NCI-H2227 treated with DMSO at 0.1 percent for 48 hours (cell line): ENCODE results near the gene GLIPR1.
A peak's percentile ranks its signal among the peaks of the same experiment; 100 is the strongest.
"Not testable (repeated sequence)": the region's sequence is repeated elsewhere in the genome, so short reads cannot be mapped to it uniquely, and the experiment has no call there.

Source experiments
- DNase-seq: peaks from one replicate; lab custom pipeline; 2025; lab: John Stamatoyannopoulos, UW

The GLIPR1 gene

DNA sequence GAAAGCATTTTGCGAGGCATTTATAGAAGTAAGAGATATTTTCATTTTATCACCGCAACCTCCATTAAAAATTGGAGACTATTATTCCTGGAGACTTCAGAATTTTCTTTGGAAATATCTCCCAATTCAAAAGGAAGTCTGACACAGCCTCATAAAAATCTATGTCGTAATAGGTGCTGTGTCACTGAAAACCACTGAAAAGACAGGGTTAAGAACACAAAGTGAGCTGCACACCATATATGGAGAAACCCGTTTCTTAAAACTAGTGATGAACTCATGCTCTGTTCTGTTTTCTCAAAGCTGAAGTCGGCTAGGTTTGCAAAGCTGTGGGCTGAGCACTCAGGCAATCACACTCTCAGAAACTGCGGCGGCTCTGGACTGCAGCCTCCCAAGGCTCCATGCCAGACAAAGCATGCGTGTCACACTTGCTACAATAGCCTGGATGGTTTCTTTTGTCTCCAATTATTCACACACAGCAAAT is at the start of gene GLIPR1:
Gene GLIPR1 (plus strand): TSS at position 287 of the 481 bp plus-strand sequence. CDS start 126 bp downstream, at position 413.
- peak; percentile 21 for DNase-seq

DNA sequence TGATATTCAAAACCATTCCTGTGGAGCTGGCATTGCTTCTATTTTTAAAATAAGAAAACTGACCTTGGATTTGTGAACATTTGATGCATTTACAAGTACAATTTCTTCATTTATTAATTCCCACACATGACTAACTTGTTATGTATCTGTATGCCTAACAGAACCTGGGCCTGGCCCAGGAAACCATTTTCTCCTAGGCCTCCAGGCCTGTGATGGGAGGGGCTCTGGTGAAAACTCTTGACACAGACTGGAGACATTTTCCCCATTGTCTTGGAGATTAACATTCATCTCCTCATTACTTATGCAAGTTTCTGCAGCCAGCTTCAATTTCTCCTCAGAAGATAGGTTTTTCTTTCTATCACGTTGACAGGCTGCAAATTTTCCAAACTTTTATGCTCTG is 47.6 kb upstream of the GLIPR1 start:
- DNase-seq: no peak

DNA sequence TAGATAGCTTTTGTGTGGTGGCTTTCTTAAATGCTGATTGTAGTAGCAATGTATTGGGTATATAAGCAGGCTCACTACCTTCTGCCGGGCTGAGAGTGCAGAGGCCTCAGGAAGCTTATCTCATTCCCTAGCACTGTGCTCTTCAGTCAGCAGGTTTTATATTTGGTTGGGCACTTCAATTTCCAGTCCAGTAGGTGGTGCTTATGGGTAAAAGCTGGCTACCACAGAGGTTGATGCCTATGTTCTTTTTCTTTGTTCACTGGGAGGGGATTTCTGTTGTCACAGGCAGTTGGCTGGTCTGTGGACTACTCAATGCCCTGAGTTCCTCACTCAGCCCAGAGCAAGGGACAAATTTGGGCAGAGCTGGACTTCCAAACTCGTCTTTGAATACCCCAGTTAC is 43.0 kb upstream of the GLIPR1 start:
- DNase-seq: no peak

DNA sequence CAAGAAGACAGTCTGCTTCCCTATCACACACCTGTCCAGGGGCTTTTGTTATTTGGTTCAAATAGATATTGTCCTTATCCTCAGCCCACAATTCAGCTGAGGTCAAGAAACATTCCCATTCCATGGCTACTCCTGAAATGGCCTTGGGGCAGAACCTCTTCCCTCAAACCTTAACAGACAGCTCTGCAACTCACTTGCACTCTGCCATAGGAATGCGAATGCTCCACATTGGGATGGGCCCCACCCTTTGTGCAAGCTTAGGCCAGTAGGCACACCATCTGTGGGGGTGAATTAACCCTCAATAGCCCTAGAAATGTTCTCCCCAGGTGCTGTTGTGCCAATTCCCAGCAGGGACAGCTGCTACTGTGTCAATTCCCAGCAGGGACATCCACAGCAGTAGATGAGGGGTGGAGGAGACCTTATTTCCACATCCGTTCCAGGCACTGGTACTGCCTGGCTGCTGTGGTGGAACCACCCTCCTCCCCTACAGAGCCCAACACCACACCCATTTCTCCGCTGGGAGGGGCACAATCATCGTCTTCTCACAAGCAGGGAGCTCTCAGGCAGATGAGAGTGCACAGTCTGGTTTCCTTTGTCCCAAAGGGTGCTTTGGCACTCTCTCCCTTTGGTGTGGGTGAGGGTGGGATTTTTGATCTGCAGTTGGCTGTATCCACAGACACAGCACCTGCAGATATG is 42.3 kb upstream of the GLIPR1 start:
- DNase-seq: no peak

DNA sequence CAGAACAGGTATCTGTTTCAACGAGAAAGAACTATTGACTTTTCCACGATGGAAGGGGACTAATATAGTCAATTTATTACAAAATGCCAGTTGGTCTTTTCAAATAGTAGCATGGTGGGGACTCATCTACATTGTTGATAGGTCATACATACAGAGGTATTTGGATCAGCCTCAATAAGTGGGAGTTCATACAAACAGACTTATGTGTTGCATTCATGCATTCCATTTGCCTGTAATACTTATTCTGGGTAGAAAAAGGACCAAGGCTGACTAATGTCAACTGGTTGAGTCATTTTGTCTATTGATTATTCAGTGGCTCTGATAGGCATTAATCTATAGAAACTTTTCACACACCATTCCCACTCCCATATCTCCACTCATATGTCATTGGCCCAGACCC is 41.5 kb upstream of the GLIPR1 start:
- DNase-seq: no peak

DNA sequence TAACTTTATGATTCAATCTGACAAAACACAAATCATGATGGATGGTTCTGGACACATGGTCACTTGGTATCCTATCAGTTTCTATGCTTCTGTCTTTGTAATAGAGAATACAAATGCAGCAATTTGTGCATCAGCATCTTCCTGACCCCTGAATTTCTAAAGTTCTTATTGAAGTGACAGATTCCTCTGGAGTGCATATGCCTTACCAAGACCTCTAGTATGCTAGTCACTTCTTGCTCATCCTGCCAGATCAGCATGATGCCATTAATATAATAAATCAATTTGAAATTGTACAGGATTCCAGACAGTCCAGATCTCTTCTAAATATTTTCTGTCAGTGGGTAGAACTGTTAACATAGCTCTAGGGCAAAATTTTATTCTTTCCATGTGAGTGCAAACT is 40.6 kb upstream of the GLIPR1 start:
- no peak for DNase-seq

DNA sequence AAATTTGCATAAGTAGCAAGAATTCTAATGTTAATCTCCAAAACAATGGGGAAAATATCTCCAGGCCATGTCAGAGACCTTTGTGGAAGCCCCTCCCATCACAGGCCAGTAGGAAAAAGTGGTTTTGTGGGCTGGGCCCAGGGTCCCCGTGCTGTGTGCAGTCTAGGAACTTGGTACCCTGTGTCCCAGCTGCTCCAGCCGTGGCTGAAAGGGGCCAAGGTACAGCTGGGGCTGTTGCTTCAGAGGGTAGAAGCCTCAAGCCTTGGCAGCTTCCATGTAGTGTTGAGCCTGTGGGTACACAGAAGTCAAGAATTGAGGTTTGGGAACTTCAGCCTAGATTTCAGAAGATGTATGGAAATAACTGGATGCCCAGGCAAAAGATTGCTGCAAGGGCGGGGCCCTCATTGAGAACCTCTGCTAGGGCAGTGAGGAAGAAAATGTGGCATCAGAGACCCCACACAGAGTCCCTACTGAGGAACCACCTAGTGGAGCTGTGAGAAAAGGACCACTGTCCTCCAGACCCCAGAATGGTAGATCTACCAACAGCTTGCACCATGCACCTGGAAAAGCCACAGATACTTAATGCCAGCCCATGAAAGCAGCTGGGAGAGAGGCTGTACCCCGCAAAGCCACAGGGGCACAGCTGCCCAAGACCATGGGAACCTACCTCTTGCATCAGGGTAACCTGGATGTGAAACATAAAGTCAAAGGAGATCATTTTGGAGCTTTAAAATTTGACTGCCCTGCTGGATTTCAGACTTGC is 38.7 kb upstream of the GLIPR1 start:
- not testable (repeated sequence) for DNase-seq

DNA sequence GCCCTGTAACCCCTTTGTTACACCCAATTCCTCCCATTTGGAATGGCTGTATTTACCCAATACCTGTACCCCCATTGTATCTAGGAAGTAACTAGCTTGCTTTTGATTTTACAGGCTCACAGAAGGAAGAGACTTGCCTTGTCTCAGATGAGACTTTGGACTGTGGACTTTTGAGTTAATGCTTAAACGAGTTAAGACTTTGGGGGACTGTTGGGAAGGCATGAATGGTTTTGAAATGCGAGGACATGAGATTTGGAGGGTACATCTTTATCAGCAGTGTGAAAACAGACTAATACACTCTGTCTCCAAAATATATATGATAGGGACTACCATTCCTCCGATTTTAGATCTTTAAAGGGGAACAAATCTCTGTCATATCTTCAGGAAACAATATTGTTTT is 38.1 kb upstream of the GLIPR1 start:
- DNase-seq: not testable (repeated sequence)

DNA sequence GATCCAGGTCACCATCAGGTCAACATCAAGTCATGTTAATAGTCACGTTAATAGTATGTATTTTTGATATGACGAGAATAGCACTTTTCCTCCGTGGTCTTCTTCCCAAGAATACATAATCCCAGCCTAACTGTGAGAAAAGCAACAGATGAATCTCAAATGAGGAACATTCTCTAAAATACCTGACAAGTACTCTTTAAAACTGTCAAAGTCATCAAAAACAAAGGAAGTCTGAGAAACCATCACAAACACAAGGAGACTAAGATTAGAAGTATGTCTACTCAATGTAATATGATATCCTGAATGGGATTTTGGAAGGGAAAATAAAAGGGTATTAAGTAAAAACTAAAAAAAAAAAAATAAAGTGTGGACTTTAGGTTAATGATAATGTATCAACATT is 36.8 kb upstream of the GLIPR1 start:
- no peak for DNase-seq

DNA sequence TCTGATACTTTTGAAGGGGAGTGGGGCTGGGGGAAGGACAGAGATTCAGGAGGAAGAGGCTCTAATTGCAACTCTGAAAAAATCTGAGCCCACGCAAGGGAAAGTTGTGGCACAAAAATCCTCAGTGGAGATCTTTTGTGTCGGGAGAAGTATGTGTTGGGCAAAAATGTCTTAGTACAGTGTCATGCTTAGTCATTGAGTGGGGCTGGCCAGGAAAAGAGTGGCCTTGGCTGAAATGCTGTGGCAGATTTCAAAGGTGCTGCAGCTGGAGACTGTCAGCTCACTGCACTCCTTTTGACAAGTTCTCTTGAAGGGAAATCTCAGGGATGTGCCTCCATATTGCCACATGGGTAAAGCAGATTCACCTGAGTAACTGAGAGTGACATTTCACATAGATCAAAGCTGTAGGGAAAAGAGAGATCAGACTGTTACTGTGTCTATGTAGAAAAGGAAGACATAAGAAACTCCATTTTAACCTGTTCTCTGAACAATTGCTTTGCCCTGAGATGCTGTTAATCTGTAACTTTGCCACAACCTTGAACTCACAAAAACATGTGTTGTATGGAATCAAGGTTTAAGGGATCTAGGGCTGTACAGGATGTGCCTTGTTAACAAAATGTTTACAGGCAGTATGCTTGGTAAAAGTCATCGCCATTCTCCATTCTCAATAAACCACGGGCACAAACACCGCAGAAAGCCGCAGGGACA is 36.0 kb upstream of the GLIPR1 start:
- DNase-seq: no peak

DNA sequence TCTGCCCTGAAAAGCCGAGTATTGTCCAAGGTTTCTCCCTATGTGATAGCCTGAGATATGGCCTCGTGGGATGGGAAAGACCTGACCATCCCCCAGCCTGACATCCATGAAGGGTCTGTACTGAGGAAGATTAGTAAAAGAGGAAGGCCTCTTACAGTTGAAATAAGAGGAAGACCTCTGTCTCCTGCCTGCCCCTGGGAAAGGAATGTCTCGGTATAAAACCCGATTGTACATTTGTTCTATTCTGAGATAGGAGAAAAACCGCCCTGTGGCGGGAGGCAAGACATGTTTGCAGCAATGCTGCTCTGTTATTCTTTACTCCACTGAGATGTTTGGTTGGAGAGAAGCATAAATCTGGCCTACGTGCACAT is 35.4 kb upstream of the GLIPR1 start:
- DNase-seq: not testable (repeated sequence)

DNA sequence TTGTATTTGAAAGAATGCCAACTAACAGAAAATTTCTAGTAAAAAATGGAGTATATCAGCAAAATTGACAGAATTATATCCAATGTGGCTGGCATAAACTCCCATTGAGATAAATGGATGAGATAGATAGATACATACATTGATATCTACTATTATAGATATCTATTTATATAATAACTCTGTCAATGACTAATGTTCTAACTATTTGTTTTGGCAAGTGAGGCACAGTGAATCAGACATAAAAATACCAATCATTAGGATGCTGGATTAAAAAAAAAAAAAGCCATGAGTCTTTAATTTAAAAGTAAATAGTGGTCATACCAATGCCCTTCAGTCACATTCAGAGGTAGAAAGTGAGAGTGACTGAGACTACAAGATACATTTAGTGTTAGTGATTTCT is 33.7 kb upstream of the GLIPR1 start:
- DNase-seq: no peak

DNA sequence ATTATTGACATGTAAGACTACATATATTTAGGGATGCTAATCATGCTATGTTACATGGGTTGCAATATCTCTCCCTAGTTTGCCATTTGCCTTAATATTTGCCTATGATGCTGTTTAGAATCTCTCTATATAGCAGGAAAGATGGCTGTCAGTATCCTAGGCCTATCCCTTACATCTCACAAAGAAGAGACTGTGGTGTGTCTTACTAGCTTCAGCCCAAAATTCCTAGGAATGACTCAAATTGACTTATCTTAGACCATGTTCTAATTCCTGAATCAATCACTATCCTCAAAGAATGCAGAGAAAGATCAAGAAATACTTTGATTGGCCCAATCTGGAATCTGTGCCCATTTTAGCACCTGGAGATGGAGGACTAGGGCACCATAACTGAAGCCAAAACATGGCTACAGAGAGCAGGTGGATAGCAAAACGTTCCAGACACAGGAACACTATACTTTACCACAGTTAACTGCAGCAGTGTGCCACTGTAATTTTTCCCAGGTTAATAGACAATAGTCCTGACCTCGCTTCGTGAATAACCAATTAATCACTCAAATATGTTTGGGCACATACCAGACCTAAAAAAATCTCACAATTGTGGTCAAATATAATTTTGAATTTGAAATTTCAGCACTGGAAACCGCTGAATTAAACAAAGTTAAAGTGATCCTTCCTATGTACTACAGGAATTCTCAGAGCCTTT is 32.7 kb upstream of the GLIPR1 start:
- DNase-seq: no peak

DNA sequence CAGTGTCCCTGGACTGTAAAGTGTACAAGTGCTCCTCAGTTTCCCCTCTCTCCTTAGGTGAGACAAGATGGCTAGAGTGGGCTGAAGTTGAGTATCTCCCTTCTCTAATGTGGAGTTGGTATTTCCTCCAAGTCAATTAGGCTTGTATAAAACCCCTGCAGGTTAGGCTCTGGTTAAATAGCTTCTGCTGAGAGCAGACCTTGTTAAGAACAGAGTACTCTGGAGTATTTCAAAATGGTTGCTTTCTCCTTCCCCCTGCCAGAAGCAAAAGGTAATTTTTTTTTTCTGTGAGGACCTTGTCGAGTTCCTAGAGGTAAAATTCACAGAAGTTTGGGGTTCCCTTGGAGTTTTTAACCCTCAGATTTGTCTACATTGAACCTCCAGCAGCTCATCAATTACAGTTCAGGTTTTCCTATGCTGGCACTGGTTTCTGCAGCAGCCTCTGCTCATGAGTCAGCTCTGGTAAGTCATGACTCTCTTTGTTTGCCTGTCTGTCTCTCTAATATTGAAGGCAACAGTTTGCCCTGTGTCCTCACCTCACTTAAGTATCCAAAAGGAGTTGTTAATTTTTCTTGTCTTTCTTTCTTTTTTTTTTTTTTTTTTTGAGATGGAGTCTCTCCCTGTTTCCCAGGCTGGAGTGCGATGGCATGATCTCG is 27.8 kb upstream of the GLIPR1 start:
- no peak for DNase-seq

DNA sequence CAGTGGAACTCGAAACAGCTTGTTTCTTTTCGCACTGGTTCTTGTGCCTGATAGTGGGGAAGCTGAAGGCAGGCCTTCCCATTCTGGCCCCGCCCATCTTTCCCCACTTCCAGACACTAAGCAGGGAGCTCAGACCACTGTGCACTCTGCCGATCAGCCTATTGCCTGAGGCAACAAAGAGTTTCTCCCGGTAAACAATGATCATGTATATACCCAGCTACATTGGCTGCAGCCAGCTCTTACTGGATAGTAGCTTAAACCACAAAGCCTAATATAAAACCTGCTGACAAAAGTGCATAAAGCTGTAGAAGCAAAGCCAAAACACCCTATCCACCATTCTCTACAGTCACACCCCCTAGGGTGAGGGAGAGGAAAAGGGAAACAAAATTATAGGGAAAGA is 24.7 kb upstream of the GLIPR1 start:
- DNase-seq: peak; percentile 11

DNA sequence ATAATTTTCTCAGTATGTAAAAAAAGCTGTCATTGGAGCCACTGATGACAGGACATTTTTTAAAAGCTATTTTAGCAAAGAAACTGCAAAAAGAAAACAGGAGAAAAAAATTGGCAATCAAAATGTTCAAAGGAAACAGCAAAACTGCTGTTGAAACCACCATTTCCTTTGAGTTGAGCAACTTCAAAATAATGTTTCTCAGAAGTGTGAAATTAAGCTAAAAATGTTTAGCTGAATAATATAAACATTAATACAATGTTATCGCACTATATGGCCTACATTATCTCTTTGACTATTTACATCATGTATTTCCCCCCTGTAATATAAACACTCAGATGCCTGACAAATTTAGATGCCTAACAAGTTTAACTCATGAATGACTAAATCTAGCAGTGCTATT is 23.4 kb upstream of the GLIPR1 start:
- DNase-seq: no peak

DNA sequence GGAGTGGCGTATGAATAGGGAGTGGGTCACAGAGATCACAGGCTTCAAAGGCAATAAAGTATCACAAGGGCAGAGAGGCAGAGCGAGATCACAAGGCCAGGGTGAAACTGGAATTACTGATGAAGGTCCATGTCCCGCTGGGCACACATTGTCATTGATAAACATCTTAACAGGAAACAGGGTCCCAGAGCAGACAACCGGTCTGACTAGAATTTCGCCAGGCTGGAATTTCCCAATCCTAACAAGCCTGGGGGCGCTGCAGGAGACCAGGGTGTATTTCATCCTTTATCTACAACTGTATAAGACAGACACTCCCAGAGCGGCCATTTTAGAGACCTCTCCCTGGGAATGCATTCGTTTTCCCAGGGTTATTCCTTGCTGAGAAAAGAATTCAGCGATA is 22.7 kb upstream of the GLIPR1 start:
- not testable (repeated sequence) for DNase-seq

DNA sequence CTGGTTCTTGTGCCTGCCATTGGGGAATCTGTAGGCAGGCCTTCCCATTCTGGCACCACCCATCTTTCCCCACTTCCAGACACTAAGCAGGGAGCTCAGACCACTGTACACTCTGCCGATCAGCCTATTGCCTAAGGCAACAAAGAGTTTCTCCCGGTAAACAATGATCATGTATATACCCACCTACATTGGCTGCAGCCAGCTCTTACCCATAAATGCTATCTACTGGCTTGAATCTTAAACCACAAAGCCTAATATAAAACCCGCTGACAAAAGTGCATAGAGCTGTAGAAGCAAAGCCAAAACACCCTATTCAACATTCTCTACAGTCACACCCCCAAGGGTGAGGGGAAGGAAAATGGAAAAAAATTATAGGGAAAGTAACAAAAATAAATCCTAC is 20.8 kb upstream of the GLIPR1 start:
- DNase-seq: no peak

DNA sequence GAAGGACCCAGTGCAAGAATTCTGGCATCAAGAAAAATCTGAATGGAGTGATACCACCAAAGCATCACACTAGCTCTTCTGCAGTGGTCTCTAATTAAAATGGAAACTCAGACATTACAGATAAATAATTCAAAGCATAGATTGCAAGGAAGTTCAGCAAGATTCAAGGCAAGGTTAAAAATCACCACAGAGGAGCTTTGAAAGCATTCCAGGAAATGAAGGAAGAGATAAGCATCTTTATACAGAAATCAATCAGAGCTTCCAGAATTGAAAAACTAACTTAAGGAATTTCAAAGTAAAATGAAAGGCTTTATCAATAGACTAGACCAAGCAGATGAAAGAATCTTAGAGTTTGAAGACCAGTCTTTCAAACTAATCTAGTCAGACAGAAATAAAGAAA is 20.4 kb upstream of the GLIPR1 start:
- DNase-seq: no peak

DNA sequence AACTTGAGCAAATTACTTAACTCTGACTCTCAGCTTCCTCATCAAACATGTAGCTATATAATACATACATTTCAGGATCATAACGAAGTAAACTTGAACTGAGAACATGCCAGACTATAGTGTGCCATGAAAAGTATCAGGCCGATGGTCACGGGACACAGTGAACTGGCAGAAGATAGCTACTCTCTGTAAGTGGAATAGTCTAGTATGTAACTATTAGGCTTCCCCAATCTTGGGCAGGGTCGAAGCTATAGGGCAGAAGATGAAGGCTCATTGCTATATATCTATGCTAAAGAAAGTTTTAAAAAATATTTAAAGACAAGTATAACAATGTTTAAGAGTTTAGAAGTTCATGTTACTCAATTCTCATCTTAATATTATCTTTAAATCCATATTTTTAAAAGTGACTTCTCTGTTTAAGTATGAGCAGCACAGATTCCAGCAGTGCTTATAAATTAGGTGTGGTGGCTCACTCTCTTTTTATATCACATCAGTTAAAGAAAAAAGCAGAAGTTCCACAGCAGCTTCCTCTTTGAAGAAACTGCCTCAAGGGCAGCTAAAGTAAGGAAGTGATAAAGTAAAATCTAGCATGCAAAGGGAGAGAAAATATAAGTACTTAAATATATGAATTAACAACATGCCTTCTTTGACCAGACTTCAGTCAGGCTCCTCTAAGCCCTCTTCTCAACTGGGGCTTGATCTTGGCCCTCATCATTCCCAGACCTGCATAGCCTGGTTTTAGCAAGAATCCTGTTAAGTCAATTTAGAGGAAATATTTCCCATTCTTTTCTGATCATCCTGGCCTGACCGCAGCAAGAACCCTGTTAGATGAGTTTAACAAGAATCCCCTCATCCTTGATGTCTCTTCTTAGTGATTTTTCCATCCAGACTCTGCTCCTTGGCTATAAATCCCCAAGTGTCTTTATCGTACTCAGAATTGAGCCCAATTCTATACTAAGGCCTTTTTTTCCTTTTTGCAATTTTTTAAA is 8.4 kb upstream of the GLIPR1 start:
- no peak for DNase-seq

DNA sequence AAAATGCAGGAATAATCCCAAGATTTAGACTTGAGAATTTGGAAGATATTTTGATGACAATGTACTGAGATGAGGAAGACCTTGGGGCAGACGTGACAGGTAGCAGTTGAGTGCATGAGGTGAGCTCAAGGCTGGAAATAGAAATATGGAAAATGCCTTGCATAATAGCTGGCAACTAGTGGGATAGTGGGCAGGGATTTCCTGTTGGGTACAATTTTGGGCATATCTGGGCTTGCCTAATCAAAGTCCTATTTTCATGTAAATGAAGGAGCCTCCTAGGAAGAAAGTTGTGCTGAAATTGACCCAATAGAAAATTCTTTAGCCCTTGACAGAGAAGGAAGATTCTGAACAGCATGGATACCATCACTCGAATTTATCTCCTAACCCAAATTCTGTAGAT is 6.4 kb upstream of the GLIPR1 start:
- no peak for DNase-seq
